ENCODE data around the gene HOMER3. TPM values are rescaled to one million over a fixed set of nuclear protein-coding genes. Genes with fewer than 3 reads are reported as not detected.
A peak's percentile ranks its signal among the peaks of the same experiment; 100 is the strongest.

Gene HOMER3
- total and polyA plus RNA-seq, 2 experiments from 2014 or later: 28.9 to 53.4 TPM

DNA sequence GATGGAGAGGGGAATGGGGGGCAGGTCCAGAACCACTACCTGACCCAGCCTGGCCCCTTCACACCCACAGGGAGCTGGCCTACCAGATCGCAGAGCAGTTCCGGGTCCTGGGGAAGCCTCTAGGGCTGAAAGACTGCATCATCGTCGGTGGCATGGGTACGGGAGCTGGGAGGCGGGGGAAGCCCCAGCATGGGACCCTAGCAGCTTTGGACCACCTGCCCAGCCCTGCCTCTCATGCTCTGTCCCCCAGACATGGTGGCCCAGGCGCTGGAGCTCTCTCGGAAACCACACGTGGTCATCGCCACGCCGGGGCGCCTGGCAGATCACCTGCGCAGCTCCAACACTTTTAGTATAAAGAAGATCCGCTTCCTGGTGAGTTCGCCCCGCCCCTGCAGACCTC, 19.4 kb downstream of the HOMER3 start:
- DNase-seq (ENCODE audit: low spot score): no peak
- no peak for TF ChIP-seq EZH2phosphoT487 (IDR thresholded peaks at IDR 0.05; ENCODE audit: low read depth, severe bottlenecking, unreplicated experiment)
- TF ChIP-seq, protein P1, sequence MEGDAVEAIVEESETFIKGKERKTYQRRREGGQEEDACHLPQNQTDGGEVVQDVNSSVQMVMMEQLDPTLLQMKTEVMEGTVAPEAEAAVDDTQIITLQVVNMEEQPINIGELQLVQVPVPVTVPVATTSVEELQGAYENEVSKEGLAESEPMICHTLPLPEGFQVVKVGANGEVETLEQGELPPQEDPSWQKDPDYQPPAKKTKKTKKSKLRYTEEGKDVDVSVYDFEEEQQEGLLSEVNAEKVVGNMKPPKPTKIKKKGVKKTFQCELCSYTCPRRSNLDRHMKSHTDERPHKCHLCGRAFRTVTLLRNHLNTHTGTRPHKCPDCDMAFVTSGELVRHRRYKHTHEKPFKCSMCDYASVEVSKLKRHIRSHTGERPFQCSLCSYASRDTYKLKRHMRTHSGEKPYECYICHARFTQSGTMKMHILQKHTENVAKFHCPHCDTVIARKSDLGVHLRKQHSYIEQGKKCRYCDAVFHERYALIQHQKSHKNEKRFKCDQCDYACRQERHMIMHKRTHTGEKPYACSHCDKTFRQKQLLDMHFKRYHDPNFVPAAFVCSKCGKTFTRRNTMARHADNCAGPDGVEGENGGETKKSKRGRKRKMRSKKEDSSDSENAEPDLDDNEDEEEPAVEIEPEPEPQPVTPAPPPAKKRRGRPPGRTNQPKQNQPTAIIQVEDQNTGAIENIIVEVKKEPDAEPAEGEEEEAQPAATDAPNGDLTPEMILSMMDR (IDR thresholded peaks at IDR 0.05; ENCODE audit: poor library complexity): no peak
- no peak for TF ChIP-seq EZH2 (IDR thresholded peaks at IDR 0.05; ENCODE audit: borderline replicate concordance)
- Histone ChIP-seq H3K79me2 (peaks cover 37% of the 10 kb centered on the region), H3K36me3 (replicated peaks; ENCODE audit: insufficient read depth, low read depth) (no peaks in the 10 kb centered on the region), H3K27me3 (no peaks in the 10 kb centered on the region), H4K20me1 (ENCODE audit: insufficient read depth, poor library complexity, severe bottlenecking) (peaks cover 4% of the 10 kb centered on the region), H3K4me2 (no peak overlapping the region), H3K9me3 (ENCODE audit: low read depth) (no peaks in the 10 kb centered on the region), H3K4me3 (no peak overlapping the region), H3K4me1 (ENCODE audit: insufficient read depth) (peaks cover 11% of the 10 kb centered on the region), H3K9me2 (replicated peaks; ENCODE audit: insufficient read depth) (no peaks in the 10 kb centered on the region), H3K27ac (no peak overlapping the region), H2AFZ (no peak overlapping the region)
- 97% methylated on average over 11 of the region's 17 CpGs for WGBS (ENCODE audit: low lambda C conversion rate, missing lambda C conversion rate)

DNA sequence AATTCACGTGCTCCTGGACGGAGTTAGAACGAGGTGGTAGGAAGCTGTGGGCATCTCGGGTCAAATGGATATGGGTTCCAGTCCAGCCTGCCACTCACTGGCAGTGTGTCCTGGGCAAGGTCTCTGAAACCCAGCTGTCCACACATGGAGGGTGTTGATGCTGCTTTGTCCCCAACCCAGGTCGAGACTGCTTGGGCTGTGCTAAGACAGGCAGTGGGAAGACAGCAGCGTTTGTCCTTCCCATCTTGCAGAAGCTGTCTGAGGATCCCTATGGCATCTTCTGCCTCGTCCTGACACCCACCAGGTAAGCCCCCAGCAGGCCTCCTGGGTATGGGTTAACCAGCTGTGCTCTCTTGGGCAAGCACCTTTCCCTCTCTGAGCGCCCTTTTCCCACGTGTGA, 20.6 kb downstream of the HOMER3 start:
- H2AFZ ChIP-seq: no peak overlapping the region
- DNase-seq (ENCODE audit: low spot score): no peak
- no peak for TF ChIP-seq EZH2phosphoT487 (IDR thresholded peaks at IDR 0.05; ENCODE audit: low read depth, severe bottlenecking, unreplicated experiment)
- TF ChIP-seq EZH2 (IDR thresholded peaks at IDR 0.05; ENCODE audit: borderline replicate concordance): no peak
- TF ChIP-seq, protein P1 (IDR thresholded peaks at IDR 0.05; ENCODE audit: poor library complexity): no peak
- H4K20me1 ChIP-seq (ENCODE audit: insufficient read depth, poor library complexity, severe bottlenecking): peaks cover 10% of the 10 kb centered on the region
- WGBS (ENCODE audit: low lambda C conversion rate, missing lambda C conversion rate): 88% methylated on average over 9 of the region's 9 CpGs
- no peaks in the 10 kb centered on the region for H3K27me3 ChIP-seq
- H3K9me2 ChIP-seq (replicated peaks; ENCODE audit: insufficient read depth): no peaks in the 10 kb centered on the region
- H3K4me3 ChIP-seq: peak overlapping the region; percentile 41
- peaks cover 49% of the 10 kb centered on the region for H3K79me2 ChIP-seq
- H3K4me2 ChIP-seq: peak overlapping the region; percentile 92
- H3K4me1 ChIP-seq (ENCODE audit: insufficient read depth): peaks cover 11% of the 10 kb centered on the region
- H3K36me3 ChIP-seq (replicated peaks; ENCODE audit: insufficient read depth, low read depth): no peaks in the 10 kb centered on the region
- H3K9me3 ChIP-seq (ENCODE audit: low read depth): no peaks in the 10 kb centered on the region
- H3K27ac ChIP-seq: no peak overlapping the region

DNA sequence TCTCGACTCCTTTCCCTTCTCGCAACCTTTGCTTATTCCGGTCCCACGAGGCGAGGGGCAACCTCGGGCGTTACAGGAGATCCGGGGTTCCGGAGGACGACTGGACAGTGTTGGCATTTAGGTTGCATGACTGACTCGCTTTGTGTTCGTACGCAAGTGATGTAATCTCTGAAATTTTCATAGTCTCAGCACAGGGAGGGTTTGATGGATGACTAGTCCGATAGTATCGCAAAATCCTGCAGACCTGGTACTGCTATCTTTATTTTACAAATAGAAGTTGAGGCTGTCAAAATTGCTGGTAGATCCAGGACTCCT, 21.2 kb downstream of the HOMER3 start:
- Histone ChIP-seq H3K27me3 (no peaks in the 10 kb centered on the region), H3K36me3 (replicated peaks; ENCODE audit: insufficient read depth, low read depth) (no peaks in the 10 kb centered on the region), H3K9me3 (ENCODE audit: low read depth) (no peaks in the 10 kb centered on the region), H3K4me2 (peak overlapping the region; percentile 92), H3K79me2 (peaks cover 54% of the 10 kb centered on the region), H3K4me1 (ENCODE audit: insufficient read depth) (peaks cover 11% of the 10 kb centered on the region), H3K9me2 (replicated peaks; ENCODE audit: insufficient read depth) (no peaks in the 10 kb centered on the region), H2AFZ (no peak overlapping the region), H3K27ac (no peak overlapping the region), H3K4me3 (peak overlapping the region; percentile 41), H4K20me1 (ENCODE audit: insufficient read depth, poor library complexity, severe bottlenecking) (peaks cover 10% of the 10 kb centered on the region)
- WGBS (ENCODE audit: low lambda C conversion rate, missing lambda C conversion rate): 6% methylated on average over 15 of the region's 15 CpGs
- no peak for DNase-seq (ENCODE audit: low spot score)
- no peak for TF ChIP-seq EZH2 (IDR thresholded peaks at IDR 0.05; ENCODE audit: borderline replicate concordance)
- TF ChIP-seq, protein P1 (IDR thresholded peaks at IDR 0.05; ENCODE audit: poor library complexity): no peak
- TF ChIP-seq EZH2phosphoT487 (IDR thresholded peaks at IDR 0.05; ENCODE audit: low read depth, severe bottlenecking, unreplicated experiment): no peak

All from hepatocyte (in vitro differentiated cells).